Measurements from ENCODE around the gene PTGER3. TPM values are rescaled to one million over a fixed set of nuclear protein-coding genes. Genes with fewer than 3 reads are reported as not detected.

PTGER3 gene
- total RNA-seq, 1 donor from 2014 or later: 2.5 TPM

DNA sequence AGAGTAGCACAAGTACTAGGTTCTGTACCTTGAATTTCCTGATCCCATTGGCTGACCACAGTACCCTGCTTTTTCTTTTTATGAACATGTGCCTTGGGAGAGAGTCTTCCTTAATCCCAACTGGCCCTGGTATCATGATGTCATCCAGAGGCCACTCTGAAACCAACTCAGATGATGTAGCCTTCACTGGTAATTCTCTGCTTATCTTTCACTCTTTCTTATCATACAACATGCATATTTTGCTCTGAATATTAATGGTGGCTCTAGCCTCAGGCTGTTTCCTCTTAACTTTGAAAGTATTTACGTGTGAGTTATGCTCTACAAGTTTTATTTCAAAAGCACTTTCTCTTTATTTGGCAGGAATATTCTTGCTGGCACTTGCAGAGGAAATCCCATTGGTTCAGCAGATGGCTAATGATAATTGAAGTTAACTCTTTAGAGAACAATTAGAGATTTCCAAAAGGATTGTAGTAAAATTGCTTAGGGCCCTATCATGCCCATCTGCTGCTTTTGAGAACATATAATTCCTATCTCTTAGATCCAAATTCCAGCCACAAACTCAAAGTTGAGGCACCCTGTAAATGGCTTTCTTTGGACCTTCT, 86.1 kb downstream of the PTGER3 start:
- Mint-ChIP-seq H3K27me3 (ENCODE audit: low read depth) (peaks cover 8% of the 10 kb centered on the region), H3K36me3 (ENCODE audit: low read depth) (no peaks in the 10 kb centered on the region), H3K27ac (ENCODE audit: unreplicated experiment) (no peak overlapping the region), H3K4me3 (ENCODE audit: unreplicated experiment) (no peak overlapping the region), H3K4me1 (ENCODE audit: low read depth) (no peaks in the 10 kb centered on the region), H3K9me3 (ENCODE audit: low read depth) (peaks cover 8% of the 10 kb centered on the region)
- TF ChIP-seq, protein P1, sequence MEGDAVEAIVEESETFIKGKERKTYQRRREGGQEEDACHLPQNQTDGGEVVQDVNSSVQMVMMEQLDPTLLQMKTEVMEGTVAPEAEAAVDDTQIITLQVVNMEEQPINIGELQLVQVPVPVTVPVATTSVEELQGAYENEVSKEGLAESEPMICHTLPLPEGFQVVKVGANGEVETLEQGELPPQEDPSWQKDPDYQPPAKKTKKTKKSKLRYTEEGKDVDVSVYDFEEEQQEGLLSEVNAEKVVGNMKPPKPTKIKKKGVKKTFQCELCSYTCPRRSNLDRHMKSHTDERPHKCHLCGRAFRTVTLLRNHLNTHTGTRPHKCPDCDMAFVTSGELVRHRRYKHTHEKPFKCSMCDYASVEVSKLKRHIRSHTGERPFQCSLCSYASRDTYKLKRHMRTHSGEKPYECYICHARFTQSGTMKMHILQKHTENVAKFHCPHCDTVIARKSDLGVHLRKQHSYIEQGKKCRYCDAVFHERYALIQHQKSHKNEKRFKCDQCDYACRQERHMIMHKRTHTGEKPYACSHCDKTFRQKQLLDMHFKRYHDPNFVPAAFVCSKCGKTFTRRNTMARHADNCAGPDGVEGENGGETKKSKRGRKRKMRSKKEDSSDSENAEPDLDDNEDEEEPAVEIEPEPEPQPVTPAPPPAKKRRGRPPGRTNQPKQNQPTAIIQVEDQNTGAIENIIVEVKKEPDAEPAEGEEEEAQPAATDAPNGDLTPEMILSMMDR (IDR thresholded peaks at IDR 0.05): no peak
- no peak for DNase-seq (ENCODE audit: low spot score)

DNA sequence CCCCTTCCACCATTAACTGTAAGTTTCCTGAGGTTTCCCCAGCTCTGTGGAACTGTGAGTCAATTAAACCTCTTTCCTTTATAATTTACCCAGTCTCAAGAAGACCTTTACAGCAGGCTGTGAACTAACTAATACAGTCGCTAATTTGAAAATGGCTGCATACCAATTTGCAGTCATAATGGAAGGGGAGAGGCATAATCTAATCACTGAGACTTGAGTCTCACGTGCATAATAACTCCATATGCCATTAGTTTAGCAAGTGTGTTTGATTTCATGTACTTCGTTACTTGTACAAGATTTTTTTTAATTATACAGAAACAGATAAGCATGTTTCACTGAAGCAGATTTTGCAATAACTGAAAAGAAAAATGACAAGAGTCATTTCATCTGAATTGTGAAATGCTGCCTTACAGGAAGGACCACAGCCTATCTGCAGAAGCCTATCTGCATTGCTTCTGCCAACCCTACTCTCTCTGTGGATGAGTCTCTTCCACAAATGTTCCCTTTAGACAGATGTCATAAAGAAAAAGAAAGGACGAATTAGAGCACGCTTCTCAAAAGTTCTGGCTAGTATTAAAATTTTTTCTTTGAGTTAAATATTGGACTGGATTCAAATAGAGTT, 99.1 kb downstream of the PTGER3 start:
- TF ChIP-seq, protein P1 (IDR thresholded peaks at IDR 0.05): no peak
- H3K9me3 Mint-ChIP-seq (ENCODE audit: low read depth): no peaks in the 10 kb centered on the region
- peaks cover 11% of the 10 kb centered on the region for H3K27me3 Mint-ChIP-seq (ENCODE audit: low read depth)
- no peak for DNase-seq (ENCODE audit: low spot score)
- H3K4me1 Mint-ChIP-seq (ENCODE audit: low read depth): no peaks in the 10 kb centered on the region
- H3K36me3 Mint-ChIP-seq (ENCODE audit: low read depth): no peaks in the 10 kb centered on the region
- H3K27ac Mint-ChIP-seq (ENCODE audit: unreplicated experiment): no peak overlapping the region
- H3K4me3 Mint-ChIP-seq (ENCODE audit: unreplicated experiment): no peak overlapping the region

DNA sequence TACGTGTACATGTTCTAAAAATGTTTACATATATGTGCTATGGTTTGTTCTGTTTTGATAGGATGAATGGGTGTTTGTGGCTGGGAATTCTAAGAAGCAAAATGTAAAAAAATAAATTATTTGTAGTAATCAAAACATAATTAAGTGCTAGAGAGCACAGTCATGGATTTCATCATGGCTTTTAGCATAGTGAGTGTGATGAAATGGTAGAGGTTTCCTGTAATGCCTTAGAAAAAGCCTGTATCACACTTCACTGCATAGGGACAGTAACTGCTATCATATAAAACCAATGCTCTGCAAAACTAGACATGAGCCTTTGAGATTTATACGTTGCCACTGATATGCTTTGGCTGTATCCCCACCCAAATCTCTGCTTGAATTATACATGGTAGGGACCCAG, 99.8 kb downstream of the PTGER3 start:
- Mint-ChIP-seq H3K36me3 (ENCODE audit: low read depth) (no peaks in the 10 kb centered on the region), H3K27me3 (ENCODE audit: low read depth) (peaks cover 11% of the 10 kb centered on the region), H3K9me3 (ENCODE audit: low read depth) (no peaks in the 10 kb centered on the region), H3K4me1 (ENCODE audit: low read depth) (no peaks in the 10 kb centered on the region), H3K4me3 (ENCODE audit: unreplicated experiment) (no peak overlapping the region), H3K27ac (ENCODE audit: unreplicated experiment) (no peak overlapping the region)
- TF ChIP-seq, protein P1 (IDR thresholded peaks at IDR 0.05): no peak
- no peak for DNase-seq (ENCODE audit: low spot score)

DNA sequence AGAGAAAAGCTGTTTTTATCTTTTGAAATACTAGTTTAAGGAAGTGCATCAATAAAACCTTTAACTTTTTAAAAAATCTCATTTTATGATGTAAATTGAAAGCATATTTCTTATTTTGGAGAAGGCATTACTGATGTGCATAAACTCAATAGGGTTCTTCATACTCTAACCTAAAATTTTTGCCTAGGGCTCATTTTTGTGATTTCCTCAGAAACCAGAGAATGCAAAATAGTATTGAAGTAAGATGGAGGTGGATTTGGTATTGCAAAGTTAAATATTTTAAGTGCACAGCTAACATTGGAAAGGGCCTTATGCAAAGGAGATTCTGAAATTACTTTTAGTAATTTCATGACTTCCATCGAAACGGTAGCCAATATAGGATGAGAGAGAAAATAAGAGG, 101.9 kb downstream of the PTGER3 start:
- Mint-ChIP-seq H3K36me3 (ENCODE audit: low read depth) (no peaks in the 10 kb centered on the region), H3K4me3 (ENCODE audit: unreplicated experiment) (no peak overlapping the region), H3K27ac (ENCODE audit: unreplicated experiment) (no peak overlapping the region), H3K4me1 (ENCODE audit: low read depth) (peaks cover 4% of the 10 kb centered on the region), H3K9me3 (ENCODE audit: low read depth) (no peaks in the 10 kb centered on the region), H3K27me3 (ENCODE audit: low read depth) (peaks cover 7% of the 10 kb centered on the region)
- DNase-seq (ENCODE audit: low spot score): no peak
- TF ChIP-seq, protein P1 (IDR thresholded peaks at IDR 0.05): no peak

DNA sequence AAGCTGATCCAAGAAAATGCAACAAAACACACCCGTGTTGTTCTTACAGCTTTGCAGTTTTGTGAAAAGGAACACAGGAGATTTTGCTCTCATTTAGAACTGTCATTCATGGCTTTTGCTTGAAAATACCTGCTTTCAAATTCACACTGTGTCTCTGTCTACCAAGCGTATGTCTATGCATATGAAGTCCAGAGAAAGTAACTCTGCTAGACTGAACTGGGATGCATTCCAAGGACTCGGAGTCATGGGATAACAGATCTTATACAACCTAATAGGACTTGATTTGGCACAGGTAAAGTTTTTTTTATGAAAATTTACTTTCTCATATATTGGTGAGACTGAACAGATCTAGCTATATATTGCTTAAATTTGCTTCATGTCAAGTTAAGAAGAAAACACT, 102.4 kb downstream of the PTGER3 start:
- peaks cover 1% of the 10 kb centered on the region for H3K9me3 Mint-ChIP-seq (ENCODE audit: low read depth)
- H3K27ac Mint-ChIP-seq (ENCODE audit: unreplicated experiment): no peak overlapping the region
- no peak overlapping the region for H3K4me3 Mint-ChIP-seq (ENCODE audit: unreplicated experiment)
- H3K27me3 Mint-ChIP-seq (ENCODE audit: low read depth): peaks cover 8% of the 10 kb centered on the region
- DNase-seq (ENCODE audit: low spot score): no peak
- no peaks in the 10 kb centered on the region for H3K36me3 Mint-ChIP-seq (ENCODE audit: low read depth)
- peaks cover 4% of the 10 kb centered on the region for H3K4me1 Mint-ChIP-seq (ENCODE audit: low read depth)
- TF ChIP-seq, protein P1 (IDR thresholded peaks at IDR 0.05): no peak
